ENCODE results near the gene SPHKAP.

- TF ChIP-seq, protein P1, sequence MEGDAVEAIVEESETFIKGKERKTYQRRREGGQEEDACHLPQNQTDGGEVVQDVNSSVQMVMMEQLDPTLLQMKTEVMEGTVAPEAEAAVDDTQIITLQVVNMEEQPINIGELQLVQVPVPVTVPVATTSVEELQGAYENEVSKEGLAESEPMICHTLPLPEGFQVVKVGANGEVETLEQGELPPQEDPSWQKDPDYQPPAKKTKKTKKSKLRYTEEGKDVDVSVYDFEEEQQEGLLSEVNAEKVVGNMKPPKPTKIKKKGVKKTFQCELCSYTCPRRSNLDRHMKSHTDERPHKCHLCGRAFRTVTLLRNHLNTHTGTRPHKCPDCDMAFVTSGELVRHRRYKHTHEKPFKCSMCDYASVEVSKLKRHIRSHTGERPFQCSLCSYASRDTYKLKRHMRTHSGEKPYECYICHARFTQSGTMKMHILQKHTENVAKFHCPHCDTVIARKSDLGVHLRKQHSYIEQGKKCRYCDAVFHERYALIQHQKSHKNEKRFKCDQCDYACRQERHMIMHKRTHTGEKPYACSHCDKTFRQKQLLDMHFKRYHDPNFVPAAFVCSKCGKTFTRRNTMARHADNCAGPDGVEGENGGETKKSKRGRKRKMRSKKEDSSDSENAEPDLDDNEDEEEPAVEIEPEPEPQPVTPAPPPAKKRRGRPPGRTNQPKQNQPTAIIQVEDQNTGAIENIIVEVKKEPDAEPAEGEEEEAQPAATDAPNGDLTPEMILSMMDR (IDR thresholded peaks at IDR 0.05 in 4 of 5, conservative IDR thresholded peaks at IDR 0.05 in 1 of 5), result no peak
- TF ChIP-seq POLR2A (IDR thresholded peaks at IDR 0.05), result no peak
Observed at GRCh38 chr2:228040995-228041394, 140.5 kb downstream of the SPHKAP start.

All from gastrocnemius medialis (tissue), 4 donors.